Heart left ventricle (tissue), 13 donors: Measurements from ENCODE around the gene ACADM.

Source experiments
- CTCF ChIP-seq, 12 donors: fragments of 200-600 bp; sonication (generic) in 4 of 12; IDR thresholded peaks; one replicate each; pipeline versions ENCODE4 v1.5.0 to v1.8.0; 2018 to 2022; ENCODE audit warnings: antibody characterized with exemption in 12 of 12, mild to moderate bottlenecking in 5 of 12
- POLR2A ChIP-seq, 2 donors: fragments of 450-650 bp; IDR thresholded peaks; one replicate each; pipeline ENCODE4 v1.6.1; 2017; ENCODE audit warnings: antibody characterized with exemption in 2 of 2, mild to moderate bottlenecking in 2 of 2, moderate library complexity in 2 of 2
- donor health status: ischemic (EF 13 %, LVEDD 7.1; RV severe dilation, severe dysfunction).
- donor health status: DM: no; HTN: yes; CAD: no.
- donor health status: DM: no; HTN: no; CAD: no.
- donor health status: ischemic (EF 25% LVEDD 6.9; RV normal size, moderate dysfunction).
- donor health status: ischemic (EF 25% LVEDD 5.7; RV mildly dilated, moderate dysfunction).
- donor health status: ischemic (EF 35%, LVEDD 5.7; RV mildly dilated, moderate dysfunction).
- donor health status: nonischemic (EF 11% LVEDD 7.7; RV severe dilation, severe dysfunction).
- donor health status: DM: yes; HTN: yes; CAD: no.
- donor health status: PGD.
- donor health status: ischemic (EF 29% LVEDD 5.4; RV normal size, mild dysfunction).
- donor health status: nonischemic (EF 23%, LVEDD 6.1; RV moderate dilation, normal function).

- no peak for TF ChIP-seq CTCF (IDR thresholded peaks at IDR 0.05)
- TF ChIP-seq POLR2A (IDR thresholded peaks at IDR 0.05) = no peak
These were observed 20.8 kb downstream of the ACADM start for GRCh38 chr1:75745276-75745675.
